Thyroid gland (tissue), 4 donors: ENCODE measurements around the gene CCDC136.

Source experiments
- CTCF ChIP-seq, 6 experiments: fragments of 200-600 bp in 3 of 6; fragments of 450-650 bp in 3 of 6; sonication (generic) in 3 of 6; IDR thresholded peaks; one replicate each; pipeline ENCODE4 v1.5.1; 2016 to 2019; ENCODE audit warnings: antibody characterized with exemption in 6 of 6, mild to moderate bottlenecking in 2 of 6, inconsistent platforms in 1 of 6, moderate library complexity in 1 of 6
- POLR2A ChIP-seq, 2 donors: fragments of 450-650 bp; IDR thresholded peaks; one replicate each; pipeline ENCODE4 v1.6.1; 2017; ENCODE audit warnings: antibody characterized with exemption in 2 of 2, mild to moderate bottlenecking in 2 of 2, moderate library complexity in 1 of 2

DNA sequence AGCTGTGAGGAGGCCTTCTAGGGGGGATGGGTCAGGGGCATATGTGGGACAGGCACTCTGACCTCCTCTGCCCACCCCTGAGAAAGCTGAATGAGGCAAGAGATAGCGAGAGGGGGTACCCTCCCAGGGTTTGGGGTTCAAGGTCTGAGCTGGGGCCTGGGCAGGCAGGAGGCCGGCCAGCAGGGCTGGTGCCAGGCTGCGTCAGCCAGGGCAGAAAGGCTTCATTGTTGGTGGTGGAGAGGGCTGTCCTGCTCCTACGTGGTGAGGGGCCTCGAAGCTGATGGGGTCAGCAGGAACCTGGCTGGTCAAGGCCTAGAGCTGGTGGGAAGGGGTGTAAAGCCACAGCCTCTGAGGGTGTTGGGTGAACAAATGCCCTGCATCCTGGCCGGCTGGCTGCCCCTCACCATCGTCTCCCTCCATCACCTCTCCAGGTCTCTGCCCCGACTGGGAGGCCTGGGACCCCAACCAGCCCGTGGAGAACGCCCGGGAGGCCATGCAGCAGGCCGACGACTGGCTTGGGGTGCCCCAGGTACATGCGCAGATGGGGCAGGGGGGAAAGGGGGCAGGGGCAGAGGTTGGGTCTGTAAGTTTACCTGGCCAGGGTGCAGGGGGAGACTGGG lies 45.1 kb downstream of the CCDC136 start:
- no peak for TF ChIP-seq CTCF (IDR thresholded peaks at IDR 0.05)
- TF ChIP-seq POLR2A (IDR thresholded peaks at IDR 0.05): no peak
